ENCODE results near the gene LMO1.

Gene LMO1

GRCh38 chr11:8203414-8203715 is 60.3 kb downstream of the LMO1 start:
- DNase-seq: no peak

- DNase-seq: no peak
These were observed 60.9 kb downstream of the LMO1 start for GRCh38 chr11:8202516-8203413.

- DNase-seq: no peak
These were observed 61.9 kb downstream of the LMO1 start for GRCh38 chr11:8201644-8202365.

- no peak for DNase-seq
These were observed 64.0 kb downstream of the LMO1 start for GRCh38 chr11:8199676-8200075.

- DNase-seq: no peak
These were observed 66.9 kb downstream of the LMO1 start for GRCh38 chr11:8196749-8197148.

- no peak for DNase-seq
These were observed 68.7 kb downstream of the LMO1 start for GRCh38 chr11:8194956-8195355.

GRCh38 chr11:8192896-8193209 is 70.8 kb downstream of the LMO1 start:
- no peak for DNase-seq

- DNase-seq: peak; percentile 8 to 37
These were observed 71.4 kb downstream of the LMO1 start for GRCh38 chr11:8192016-8192895.

GRCh38 chr11:8190431-8190830 is 73.2 kb downstream of the LMO1 start:
- DNase-seq: no peak

- no peak for DNase-seq
These were observed 77.2 kb downstream of the LMO1 start for GRCh38 chr11:8186429-8186828.

- no peak for DNase-seq
These were observed 80.6 kb downstream of the LMO1 start for GRCh38 chr11:8183111-8183510.

GRCh38 chr11:8180469-8180868 is 83.2 kb downstream of the LMO1 start:
- no peak for DNase-seq

GRCh38 chr11:8178297-8178696 is 85.4 kb downstream of the LMO1 start:
- DNase-seq: no peak

- DNase-seq: no peak
These were observed 86.5 kb downstream of the LMO1 start for GRCh38 chr11:8177136-8177535.
